Naive thymus-derived CD4-positive, alpha-beta T cell (primary cell): ENCODE measurements around the gene SNX21. TPM values are rescaled to one million over a fixed set of nuclear protein-coding genes. Genes with fewer than 3 reads are reported as not detected.

ENCODE experiments used
- ATAC-seq: fragments of 150-1000 bp; cut with Tn5 transposase; 2 replicates; pipeline ENCODE4 v1.10.0; 2021; ENCODE audit warnings: mild to moderate bottlenecking, moderate library complexity
- CTCF ChIA-PET: fragments of 350-600 bp; sonication (Branson Sonifier 250); formaldehyde crosslinking; loops from one replicate; lab custom pipeline; 2021; ENCODE audit warnings: antibody characterized with exemption; lab: Charles Lee
- POLR2A ChIA-PET: fragments of 350-600 bp; sonication (Branson Sonifier 250); formaldehyde crosslinking; loops from one replicate; lab custom pipeline; 2021; ENCODE audit warnings: antibody characterized with exemption, inconsistent platforms; lab: Charles Lee
- DNase-seq, 9 donors: peaks; one replicate each; pipeline versions ENCODE4 v3.0.0 to v3.0.0-alpha.2; 2020 to 2022; ENCODE audit warnings: mixed read lengths in 1 of 9
- H3K27ac ChIP-seq: one replicate; pipeline ENCODE4 v1.7.0; 2013; ENCODE audit warnings: mild to moderate bottlenecking, low read depth, low read length, moderate library complexity
- H3K27me3 ChIP-seq, 2 donors: one replicate each; pipeline ENCODE4 v1.7.0; 2013; ENCODE audit warnings: low read length in 2 of 2, mild to moderate bottlenecking in 2 of 2, moderate library complexity in 2 of 2; ENCODE audit not compliant: control insufficient read depth in 2 of 2, insufficient read depth in 2 of 2
- H3K36me3 ChIP-seq, 3 experiments: 1 replicate in 2 of 3; 2 replicates in 1 of 3; pipeline ENCODE4 v1.7.0; 2013; ENCODE audit warnings: low read length in 3 of 3, mild to moderate bottlenecking in 3 of 3, moderate library complexity in 1 of 3; ENCODE audit not compliant: insufficient read depth in 3 of 3, control insufficient read depth in 2 of 3
- H3K4me1 ChIP-seq, 2 donors: one replicate each; pipeline ENCODE4 v1.7.0; 2013; ENCODE audit warnings: low read length in 2 of 2, mild to moderate bottlenecking in 2 of 2, moderate library complexity in 1 of 2; ENCODE audit not compliant: control insufficient read depth in 2 of 2, insufficient read depth in 2 of 2
- H3K4me3 ChIP-seq: 2 replicates; pipeline ENCODE4 v1.7.0; 2013; ENCODE audit warnings: mild to moderate bottlenecking, low read length
- H3K9me3 ChIP-seq, 3 experiments: 1 replicate in 2 of 3; 2 replicates in 1 of 3; pipeline ENCODE4 v1.7.0; 2013; ENCODE audit warnings: low read length in 3 of 3; ENCODE audit not compliant: control insufficient read depth in 2 of 3
- H3K27ac Mint-ChIP-seq, 9 donors: one replicate each; pipeline ENCODE4 v1.8.0; 2020 to 2022; ENCODE audit warnings: mixed read lengths in 9 of 9, mild to moderate bottlenecking in 8 of 9, moderate library complexity in 5 of 9, inconsistent platforms in 2 of 9
- H3K27me3 Mint-ChIP-seq, 5 donors: one replicate each; pipeline ENCODE4 v1.8.0; 2021 to 2022; ENCODE audit warnings: mixed read lengths in 5 of 5, mild to moderate bottlenecking in 1 of 5
- H3K36me3 Mint-ChIP-seq, 5 donors: one replicate each; pipeline ENCODE4 v1.8.0; 2020 to 2022; ENCODE audit warnings: mixed read lengths in 5 of 5, mild to moderate bottlenecking in 3 of 5, inconsistent platforms in 1 of 5
- H3K4me1 Mint-ChIP-seq, 7 donors: one replicate each; pipeline ENCODE4 v1.8.0; 2020 to 2022; ENCODE audit warnings: mixed read lengths in 7 of 7, mild to moderate bottlenecking in 3 of 7, inconsistent platforms in 1 of 7
- H3K4me3 Mint-ChIP-seq, 10 donors: one replicate each; pipeline ENCODE4 v1.8.0; 2020 to 2022; ENCODE audit warnings: mild to moderate bottlenecking in 10 of 10, mixed read lengths in 10 of 10, moderate library complexity in 6 of 10, inconsistent platforms in 2 of 10
- H3K9me3 Mint-ChIP-seq, 11 donors: one replicate each; pipeline ENCODE4 v1.8.0; 2020 to 2022; ENCODE audit warnings: mixed read lengths in 11 of 11, mild to moderate bottlenecking in 4 of 11, inconsistent platforms in 1 of 11, moderate library complexity in 1 of 11
- intact Hi-C, 2 donors: fragments of 100-400 bp; cut with micrococcal nuclease; formaldehyde crosslinking; loops; one replicate each; pipeline ENCODE4 v1.15.1; 2023
- polyA plus RNA-seq, 2 donors: library from polyadenylated mRNA; unstranded; fragments of 300-500 nt; fragmentation: Illumina TruSeq; gene quantifications; one replicate each; pipeline ENCODE4 v1.2.3, GENCODE V29; 2021
- total RNA-seq, 6 experiments: library from RNA in 5 of 6; stranded (reverse) in 5 of 6; gene quantifications; 1 replicate in 5 of 6; 2 replicates in 1 of 6; pipeline ENCODE4 v1.2.3 and lab custom pipeline; 2021 to 2026

The SNX21 gene
- total and polyA plus RNA-seq, 7 experiments from 2014 or later = 0.30 to 4.9 (median 1.1) TPM

DNA sequence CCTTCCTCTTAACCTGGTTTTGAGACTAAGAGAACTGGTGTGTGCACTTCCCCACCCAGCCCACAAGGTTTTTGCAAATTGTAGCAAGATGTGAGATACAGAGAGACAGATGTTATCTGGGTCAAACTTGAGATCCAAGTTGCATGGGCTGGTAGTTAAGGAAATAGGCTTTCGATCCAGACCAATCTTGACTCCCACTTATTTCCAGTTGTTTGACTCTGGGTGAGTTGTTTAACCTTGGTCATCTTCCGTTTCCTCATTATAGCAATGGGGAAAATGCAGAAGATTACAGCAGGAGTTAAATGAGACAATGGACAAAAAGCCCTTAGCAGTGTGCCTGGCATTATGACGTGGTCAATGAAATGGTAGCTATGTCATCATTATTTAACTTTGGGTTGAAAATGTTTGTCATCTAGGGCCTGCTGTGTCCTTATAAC is 1.7 kb downstream of the SNX21 start:
- H3K27ac Mint-ChIP-seq = peak overlapping the region in 1 of 9 donors; percentile 9
- DNase-seq (no peak), ATAC-seq (no peak)
- peaks cover 0 to 16% (median 0%) of the 10 kb centered on the region in 5 donors for H3K27me3 Mint-ChIP-seq
- Histone ChIP-seq H3K4me3 (no peak overlapping the region), H3K27me3 (no peaks in the 10 kb centered on the region), H3K9me3 (no peaks in the 10 kb centered on the region), H3K36me3 (no peaks in the 10 kb centered on the region), H3K4me1 (peaks cover 4 to 5% of the 10 kb centered on the region in 2 donors), H3K27ac (no peak overlapping the region)
- H3K9me3 Mint-ChIP-seq = no peaks in the 10 kb centered on the region
- ChIA-PET CTCF (no interaction called here), POLR2A (no interaction called here)
- H3K4me3 Mint-ChIP-seq = peak overlapping the region in 9 of 10 donors; percentile 15 to 93 (median 65)
- H3K36me3 Mint-ChIP-seq = peaks cover 0 to 2% (median 0%) of the 10 kb centered on the region in 5 donors
- H3K4me1 Mint-ChIP-seq = peaks cover 6 to 14% (median 9%) of the 10 kb centered on the region in 7 donors
- intact Hi-C loops = no loop called here

DNA sequence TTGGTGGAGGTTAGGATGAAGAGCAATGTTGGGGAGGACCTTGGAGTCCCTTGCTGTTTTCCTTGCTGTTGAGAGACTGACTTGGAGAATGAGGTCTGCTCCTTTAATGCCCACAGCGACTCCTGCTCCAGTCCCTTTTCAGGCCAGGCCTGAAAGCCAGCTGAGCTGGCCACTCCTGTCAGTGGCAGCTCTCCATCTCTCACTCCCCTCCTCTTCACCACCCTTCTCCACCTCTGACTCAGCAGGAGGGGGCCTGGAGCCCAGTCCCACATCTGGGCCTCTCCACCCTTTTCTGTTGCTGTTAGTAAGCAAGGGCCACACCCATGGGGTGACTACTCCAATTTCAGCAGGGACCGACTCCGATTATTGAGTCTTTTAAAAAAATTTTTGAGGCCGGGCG is 2.2 kb downstream of the SNX21 start:
- peak overlapping the region in 1 of 9 donors; percentile 67 for H3K27ac Mint-ChIP-seq
- no peaks in the 10 kb centered on the region for H3K9me3 ChIP-seq
- peak overlapping the region in 8 of 10 donors; percentile 10 to 66 (median 32) for H3K4me3 Mint-ChIP-seq
- H3K4me1 ChIP-seq = peaks cover 4 to 5% of the 10 kb centered on the region in 2 donors
- H3K4me1 Mint-ChIP-seq = peaks cover 6 to 14% (median 9%) of the 10 kb centered on the region in 7 donors
- H3K27me3 Mint-ChIP-seq = peaks cover 0 to 11% (median 0%) of the 10 kb centered on the region in 5 donors
- peaks cover 0 to 3% (median 0%) of the 10 kb centered on the region in 3 experiments for H3K36me3 ChIP-seq
- no peak overlapping the region for H3K27ac ChIP-seq
- H3K4me3 ChIP-seq = no peak overlapping the region
- no peaks in the 10 kb centered on the region for H3K27me3 ChIP-seq
- ChIA-PET POLR2A (no interaction called here), CTCF (no interaction called here)
- no peaks in the 10 kb centered on the region for H3K9me3 Mint-ChIP-seq
- intact Hi-C loops = no loop called here
- peaks cover 0 to 2% (median 0%) of the 10 kb centered on the region in 5 donors for H3K36me3 Mint-ChIP-seq
- ATAC-seq = no peak
- DNase-seq = no peak

DNA sequence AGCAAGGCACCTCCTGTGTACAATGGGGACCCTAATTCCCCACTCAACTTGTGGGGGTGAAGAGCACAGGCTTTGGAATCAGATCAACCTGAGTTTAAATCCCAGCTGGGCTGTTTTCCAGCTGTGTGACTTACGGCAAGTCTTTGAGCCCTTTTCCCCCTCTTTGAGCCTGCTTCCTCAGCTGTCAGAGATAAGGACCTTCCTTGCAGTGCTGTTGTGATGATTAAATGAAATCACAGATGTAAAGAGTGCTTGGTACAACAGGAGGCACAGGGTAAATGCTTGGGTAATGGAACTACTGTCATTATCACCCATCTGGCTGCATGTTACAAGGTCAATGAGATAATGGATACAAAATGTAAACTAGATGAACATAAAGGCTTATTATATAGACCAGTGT is 3.2 kb downstream of the SNX21 start:
- Mint-ChIP-seq H3K9me3 (no peaks in the 10 kb centered on the region), H3K36me3 (peaks cover 0 to 2% (median 0%) of the 10 kb centered on the region in 5 donors), H3K27ac (peak overlapping the region in 2 of 9 donors; percentile 36 to 73), H3K4me3 (peak overlapping the region in 2 of 10 donors; percentile 3 to 41), H3K4me1 (peaks cover 6 to 14% (median 9%) of the 10 kb centered on the region in 7 donors), H3K27me3 (peaks cover 0 to 5% (median 0%) of the 10 kb centered on the region in 5 donors)
- no peaks in the 10 kb centered on the region for H3K9me3 ChIP-seq
- H3K36me3 ChIP-seq = peaks cover 0 to 13% (median 0%) of the 10 kb centered on the region in 3 experiments
- H3K27me3 ChIP-seq = no peaks in the 10 kb centered on the region
- peaks cover 4 to 5% of the 10 kb centered on the region in 2 donors for H3K4me1 ChIP-seq
- intact Hi-C loops = no loop called here
- POLR2A ChIA-PET = interaction anchor here (1.1 kb wide), 1 partner anchor 27 kb away, joined by 4 read pairs; no protein-coding TSS in a partner anchor
- no peak for DNase-seq
- ATAC-seq = no peak
- CTCF ChIA-PET = no interaction called here
- H3K4me3 ChIP-seq = no peak overlapping the region
- no peak overlapping the region for H3K27ac ChIP-seq

DNA sequence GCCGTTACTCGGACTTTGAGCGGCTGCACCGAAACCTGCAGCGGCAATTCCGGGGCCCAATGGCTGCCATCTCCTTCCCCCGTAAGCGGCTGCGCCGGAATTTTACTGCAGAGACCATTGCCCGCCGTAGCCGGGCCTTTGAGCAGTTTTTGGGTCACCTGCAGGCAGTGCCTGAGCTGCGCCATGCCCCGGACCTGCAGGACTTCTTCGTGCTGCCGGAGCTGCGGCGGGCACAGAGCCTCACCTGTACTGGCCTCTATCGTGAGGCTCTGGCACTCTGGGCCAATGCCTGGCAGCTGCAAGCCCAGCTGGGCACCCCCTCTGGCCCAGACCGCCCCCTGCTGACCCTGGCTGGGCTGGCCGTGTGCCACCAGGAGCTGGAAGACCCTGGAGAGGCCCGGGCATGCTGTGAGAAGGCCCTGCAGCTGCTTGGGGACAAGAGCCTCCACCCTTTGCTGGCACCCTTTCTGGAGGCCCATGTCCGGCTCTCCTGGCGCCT is 7.2 kb downstream of the SNX21 start:
- Mint-ChIP-seq H3K27ac (no peak overlapping the region), H3K27me3 (no peaks in the 10 kb centered on the region), H3K36me3 (peaks cover 0 to 25% (median 6%) of the 10 kb centered on the region in 5 donors), H3K9me3 (no peaks in the 10 kb centered on the region), H3K4me3 (no peak overlapping the region), H3K4me1 (peaks cover 0 to 6% (median 0%) of the 10 kb centered on the region in 7 donors)
- ChIA-PET CTCF (no interaction called here), POLR2A (interaction anchor here (1.2 kb wide), 1 partner anchor 16 kb away, joined by 3 read pairs; the partner anchor contains the start of gene ACOT8)
- DNase-seq = no peak
- no peak overlapping the region for H3K27ac ChIP-seq
- ATAC-seq = no peak
- no peaks in the 10 kb centered on the region for H3K27me3 ChIP-seq
- H3K4me1 ChIP-seq = no peaks in the 10 kb centered on the region
- peaks cover 0 to 52% (median 22%) of the 10 kb centered on the region in 3 experiments for H3K36me3 ChIP-seq
- no peaks in the 10 kb centered on the region for H3K9me3 ChIP-seq
- intact Hi-C loops = no loop called here
- H3K4me3 ChIP-seq = no peak overlapping the region

DNA sequence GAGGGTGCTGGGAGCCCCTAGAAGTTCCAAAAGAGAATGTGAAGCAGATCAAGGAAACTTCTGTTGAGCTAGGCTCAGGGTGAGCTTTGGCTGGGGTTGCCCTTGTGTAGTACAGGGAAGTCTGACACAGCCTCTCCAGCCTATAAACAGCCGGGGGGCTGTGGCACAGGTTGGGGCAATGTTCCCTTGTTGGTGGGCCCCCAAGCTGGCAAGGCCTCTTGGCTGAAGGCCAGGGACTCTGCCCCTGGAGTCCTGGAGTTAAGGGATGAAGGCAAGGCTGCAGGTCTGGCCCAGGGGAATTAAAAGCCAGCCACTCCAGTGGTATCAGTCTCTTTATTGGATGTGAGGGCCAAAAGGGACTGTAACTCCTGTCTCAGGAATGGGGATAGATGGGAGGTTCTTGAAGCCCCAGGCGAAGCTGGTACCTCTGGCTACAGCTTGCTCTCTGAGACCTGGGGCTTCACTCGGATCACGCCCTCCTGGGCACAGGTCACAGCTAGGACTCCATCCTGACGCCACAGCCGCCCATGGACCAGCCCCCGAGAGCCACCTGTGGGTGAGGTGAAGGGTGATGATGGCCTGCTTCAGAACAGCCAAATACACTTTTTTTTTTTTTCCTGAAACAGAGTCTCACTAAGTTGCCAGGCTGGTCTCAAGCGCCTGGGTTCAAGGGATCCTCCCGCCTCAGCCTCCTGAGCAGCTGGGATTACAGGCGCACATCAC is 8.0 kb downstream of the SNX21 start:
- H3K4me1 ChIP-seq = no peaks in the 10 kb centered on the region
- peaks cover 0 to 60% (median 30%) of the 10 kb centered on the region in 3 experiments for H3K36me3 ChIP-seq
- no peak for DNase-seq
- peaks cover 0 to 3% (median 0%) of the 10 kb centered on the region in 7 donors for H3K4me1 Mint-ChIP-seq
- H3K27me3 Mint-ChIP-seq = no peaks in the 10 kb centered on the region
- H3K4me3 Mint-ChIP-seq = no peak overlapping the region
- H3K27ac Mint-ChIP-seq = no peak overlapping the region
- no peaks in the 10 kb centered on the region for H3K9me3 ChIP-seq
- no peak for ATAC-seq
- ChIA-PET POLR2A (no interaction called here), CTCF (no interaction called here)
- intact Hi-C loops = no loop called here
- no peaks in the 10 kb centered on the region for H3K9me3 Mint-ChIP-seq
- H3K4me3 ChIP-seq = no peak overlapping the region
- H3K27me3 ChIP-seq = no peaks in the 10 kb centered on the region
- no peak overlapping the region for H3K27ac ChIP-seq
- H3K36me3 Mint-ChIP-seq = peaks cover 0 to 29% (median 5%) of the 10 kb centered on the region in 5 donors

DNA sequence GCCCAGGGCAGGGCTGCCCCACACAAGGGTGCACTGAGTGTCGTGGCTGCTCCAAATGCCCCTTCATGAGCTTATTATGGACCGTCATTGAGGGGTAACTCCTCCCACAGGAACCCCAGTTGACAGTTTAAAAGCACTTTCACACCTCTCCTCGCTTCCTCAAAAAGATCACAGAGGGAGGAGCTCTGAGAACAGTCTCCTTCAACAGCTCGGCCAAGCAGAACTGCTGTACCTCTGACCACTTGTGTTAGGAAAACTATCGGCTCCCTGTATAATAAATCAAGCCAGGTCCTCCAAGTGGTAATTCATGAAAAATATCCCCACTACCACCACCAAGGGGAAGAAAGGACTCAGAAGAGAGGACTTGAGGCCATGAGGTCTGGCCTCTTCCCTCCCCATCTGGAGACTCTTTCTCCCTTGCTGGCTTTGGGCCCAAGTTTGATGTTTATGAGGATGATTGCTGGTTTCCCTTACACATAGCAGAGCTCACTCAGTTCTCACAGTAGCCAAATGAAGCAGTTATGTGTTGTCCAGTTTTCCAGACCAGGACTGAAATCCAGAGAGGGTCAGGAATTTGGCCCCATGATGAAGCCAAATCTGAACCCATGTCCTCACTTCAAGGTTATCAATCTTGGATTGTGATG is 8.7 kb downstream of the SNX21 start:
- Histone ChIP-seq H3K36me3 (peaks cover 0 to 65% (median 31%) of the 10 kb centered on the region in 3 experiments), H3K4me3 (no peak overlapping the region), H3K9me3 (no peaks in the 10 kb centered on the region), H3K4me1 (no peaks in the 10 kb centered on the region), H3K27me3 (no peaks in the 10 kb centered on the region), H3K27ac (no peak overlapping the region)
- H3K4me1 Mint-ChIP-seq = peaks cover 0 to 3% (median 0%) of the 10 kb centered on the region in 7 donors
- ChIA-PET CTCF (no interaction called here), POLR2A (no interaction called here)
- ATAC-seq (peak; percentile 65), DNase-seq (no peak)
- no peaks in the 10 kb centered on the region for H3K9me3 Mint-ChIP-seq
- intact Hi-C loops = no loop called here
- H3K36me3 Mint-ChIP-seq = peaks cover 0 to 29% (median 5%) of the 10 kb centered on the region in 5 donors
- no peak overlapping the region for H3K4me3 Mint-ChIP-seq
- no peaks in the 10 kb centered on the region for H3K27me3 Mint-ChIP-seq
- no peak overlapping the region for H3K27ac Mint-ChIP-seq
